ENCODE measurements around the gene CENPB.
A peak's percentile ranks its signal among the peaks of the same experiment; 100 is the strongest.

CENPB gene

DNA sequence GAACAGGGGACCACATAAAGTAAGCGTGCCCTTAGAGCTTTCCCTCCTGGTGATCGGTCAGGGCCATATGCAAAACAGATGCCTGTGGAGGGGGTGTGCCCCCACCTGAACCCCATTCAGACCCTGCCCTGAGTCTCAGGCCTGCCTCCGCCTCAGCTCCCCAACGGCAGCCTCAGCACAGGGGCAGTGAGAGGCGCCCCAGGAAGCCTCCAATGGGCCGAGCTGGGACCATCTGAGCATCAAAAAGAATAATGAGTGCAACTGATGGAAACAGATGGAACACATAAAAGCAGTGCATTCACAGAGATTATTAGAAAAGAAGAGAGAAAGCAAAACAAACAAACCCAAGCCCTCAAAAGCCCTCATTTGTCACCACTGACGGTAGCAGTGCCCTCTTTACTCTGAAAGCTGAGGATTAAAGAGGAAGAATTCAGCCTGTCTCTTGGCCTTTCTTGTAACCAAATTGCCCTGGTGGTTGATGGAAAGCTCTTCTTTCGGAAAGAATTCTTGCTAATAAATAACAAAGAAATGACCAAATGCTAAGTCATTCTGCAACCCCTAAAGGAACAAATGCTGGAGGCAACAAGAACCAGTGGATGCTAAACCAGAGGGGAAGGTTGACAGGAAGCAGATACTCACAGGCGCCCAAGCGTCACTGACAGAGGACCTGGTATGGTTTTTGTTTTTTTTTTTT lies 25.7 kb downstream of the CENPB start:
- Histone ChIP-seq H3K14ac (ENCODE audit: low read length) (no peak overlapping the region), H3K4me2 (ENCODE audit: low read length) (no peak overlapping the region), H3K18ac (ENCODE audit: low read length) (no peak overlapping the region), H3K79me2 (ENCODE audit: control insufficient read depth, insufficient read depth, low read length, poor library complexity) (no peaks in the 10 kb centered on the region), H3K4ac (ENCODE audit: low read depth, low read length) (no peak overlapping the region), H3K23ac (ENCODE audit: low read length) (no peak overlapping the region), H2BK120ac (ENCODE audit: insufficient read depth, low read length, poor library complexity) (no peak overlapping the region), H3K27ac (ENCODE audit: low read depth, low read length) (peak overlapping the region; percentile 7), H3K27me3 (ENCODE audit: insufficient read depth, low read length) (no peaks in the 10 kb centered on the region), H2BK5ac (ENCODE audit: low read depth, low read length, poor library complexity) (no peak overlapping the region), H3K9me3 (ENCODE audit: insufficient read depth, low read depth, low read length) (no peaks in the 10 kb centered on the region), H3K4me1 (ENCODE audit: control insufficient read depth in 1 of 2, insufficient read depth in 2 of 2, low read length in 2 of 2) (peaks cover 0 to 3% of the 10 kb centered on the region in 2 experiments), H4K8ac (ENCODE audit: low read depth, low read length) (no peak overlapping the region), H4K12ac (ENCODE audit: low read depth, low read length) (no peak overlapping the region), H2AK5ac (ENCODE audit: low read length) (no peak overlapping the region), H2BK12ac (ENCODE audit: low read length) (no peak overlapping the region), H2AFZ (ENCODE audit: insufficient read depth, low read length, poor library complexity) (no peak overlapping the region), H3K9ac (ENCODE audit: low read length) (no peak overlapping the region), H3K36me3 (ENCODE audit: control insufficient read depth in 1 of 2, insufficient read depth in 2 of 2, low read length in 2 of 2) (peaks cover 4% of the 10 kb centered on the region in 2 experiments), H3K79me1 (ENCODE audit: low read length) (no peaks in the 10 kb centered on the region), H3K4me3 (ENCODE audit: low read depth, low read length) (no peak overlapping the region), H4K91ac (ENCODE audit: low read depth, low read length) (no peak overlapping the region)
- no CpG with 5 or more reads among the region's 10 CpGs for WGBS (ENCODE audit: extremely low coverage, insufficient coverage, insufficient read length)
- no peak for DNase-seq

DNA sequence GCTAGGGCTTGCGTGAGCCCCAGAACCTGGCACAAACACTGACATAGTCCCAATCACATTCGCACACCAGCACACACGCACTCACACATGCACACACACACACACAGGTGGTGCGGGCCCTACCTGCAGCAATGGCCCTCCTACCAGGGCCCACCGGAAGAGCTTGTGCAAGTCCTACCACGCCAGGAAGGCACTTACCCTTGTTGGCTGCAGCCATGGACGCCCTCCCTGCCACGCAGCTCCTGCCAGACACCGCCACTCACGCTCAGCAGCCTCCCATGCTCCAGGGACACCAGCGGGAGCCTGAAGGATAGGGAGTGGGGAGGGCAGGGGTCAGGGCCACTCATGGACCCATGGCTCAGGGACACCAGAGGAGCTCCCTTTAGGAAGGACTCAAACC lies 26.7 kb downstream of the CENPB start:
- no peak overlapping the region for H2BK12ac ChIP-seq (ENCODE audit: low read length)
- WGBS (ENCODE audit: extremely low coverage, insufficient coverage, insufficient read length): no CpG with 5 or more reads among the region's 11 CpGs
- H3K4me1 ChIP-seq (ENCODE audit: control insufficient read depth in 1 of 2, insufficient read depth in 2 of 2, low read length in 2 of 2): peaks cover 0 to 3% of the 10 kb centered on the region in 2 experiments
- H3K36me3 ChIP-seq (ENCODE audit: control insufficient read depth in 1 of 2, insufficient read depth in 2 of 2, low read length in 2 of 2): peaks cover 4% of the 10 kb centered on the region in 2 experiments
- H4K8ac ChIP-seq (ENCODE audit: low read depth, low read length): no peak overlapping the region
- no peak overlapping the region for H2AFZ ChIP-seq (ENCODE audit: insufficient read depth, low read length, poor library complexity)
- no peak overlapping the region for H3K27ac ChIP-seq (ENCODE audit: low read depth, low read length)
- H3K18ac ChIP-seq (ENCODE audit: low read length): no peak overlapping the region
- H4K12ac ChIP-seq (ENCODE audit: low read depth, low read length): no peak overlapping the region
- H3K9me3 ChIP-seq (ENCODE audit: insufficient read depth, low read depth, low read length): no peaks in the 10 kb centered on the region
- no peaks in the 10 kb centered on the region for H3K79me2 ChIP-seq (ENCODE audit: control insufficient read depth, insufficient read depth, low read length, poor library complexity)
- no peak overlapping the region for H3K23ac ChIP-seq (ENCODE audit: low read length)
- no peak overlapping the region for H3K4me2 ChIP-seq (ENCODE audit: low read length)
- H2BK5ac ChIP-seq (ENCODE audit: low read depth, low read length, poor library complexity): no peak overlapping the region
- H3K14ac ChIP-seq (ENCODE audit: low read length): no peak overlapping the region
- H3K79me1 ChIP-seq (ENCODE audit: low read length): no peaks in the 10 kb centered on the region
- H3K4me3 ChIP-seq (ENCODE audit: low read depth, low read length): no peak overlapping the region
- H3K27me3 ChIP-seq (ENCODE audit: insufficient read depth, low read length): no peaks in the 10 kb centered on the region
- no peak overlapping the region for H2AK5ac ChIP-seq (ENCODE audit: low read length)
- no peak overlapping the region for H2BK120ac ChIP-seq (ENCODE audit: insufficient read depth, low read length, poor library complexity)
- H3K4ac ChIP-seq (ENCODE audit: low read depth, low read length): no peak overlapping the region
- DNase-seq: no peak
- no peak overlapping the region for H4K91ac ChIP-seq (ENCODE audit: low read depth, low read length)
- no peak overlapping the region for H3K9ac ChIP-seq (ENCODE audit: low read length)

- no CpG with 5 or more reads among the region's 11 CpGs for WGBS (ENCODE audit: extremely low coverage, insufficient coverage, insufficient read length)
- no peak overlapping the region for H3K4me2 ChIP-seq (ENCODE audit: low read length)
- H2BK12ac ChIP-seq (ENCODE audit: low read length): no peak overlapping the region
Observed at GRCh38 chr20:3759316-3759823, 27.2 kb downstream of the CENPB start.

GRCh38 chr20:3758566-3758965 lies 28.0 kb downstream of the CENPB start:
- Histone ChIP-seq H2AK5ac (ENCODE audit: low read length) (no peak overlapping the region), H3K9me3 (ENCODE audit: insufficient read depth, low read depth, low read length) (no peaks in the 10 kb centered on the region), H2AFZ (ENCODE audit: insufficient read depth, low read length, poor library complexity) (no peak overlapping the region), H3K4me1 (ENCODE audit: control insufficient read depth in 1 of 2, insufficient read depth in 2 of 2, low read length in 2 of 2) (peaks cover 0 to 3% of the 10 kb centered on the region in 2 experiments), H3K27me3 (ENCODE audit: insufficient read depth, low read length) (no peaks in the 10 kb centered on the region), H3K23ac (ENCODE audit: low read length) (no peak overlapping the region), H4K12ac (ENCODE audit: low read depth, low read length) (no peak overlapping the region), H2BK5ac (ENCODE audit: low read depth, low read length, poor library complexity) (no peak overlapping the region), H3K18ac (ENCODE audit: low read length) (no peak overlapping the region), H3K79me2 (ENCODE audit: control insufficient read depth, insufficient read depth, low read length, poor library complexity) (no peaks in the 10 kb centered on the region), H4K8ac (ENCODE audit: low read depth, low read length) (no peak overlapping the region), H3K4me3 (ENCODE audit: low read depth, low read length) (no peak overlapping the region), H3K4ac (ENCODE audit: low read depth, low read length) (no peak overlapping the region), H3K79me1 (ENCODE audit: low read length) (no peaks in the 10 kb centered on the region), H2BK12ac (ENCODE audit: low read length) (no peak overlapping the region), H3K9ac (ENCODE audit: low read length) (no peak overlapping the region), H3K27ac (ENCODE audit: low read depth, low read length) (no peak overlapping the region), H2BK120ac (ENCODE audit: insufficient read depth, low read length, poor library complexity) (no peak overlapping the region), H3K36me3 (ENCODE audit: control insufficient read depth in 1 of 2, insufficient read depth in 2 of 2, low read length in 2 of 2) (peaks cover 4% of the 10 kb centered on the region in 2 experiments), H3K14ac (ENCODE audit: low read length) (no peak overlapping the region), H3K4me2 (ENCODE audit: low read length) (no peak overlapping the region), H4K91ac (ENCODE audit: low read depth, low read length) (no peak overlapping the region)
- WGBS (ENCODE audit: extremely low coverage, insufficient coverage, insufficient read length): no CpG with 5 or more reads among the region's 11 CpGs
- no peak for DNase-seq

More at GRCh38 chr20:3759316-3759823, 27.2 kb downstream of the CENPB start:
- no peaks in the 10 kb centered on the region for H3K79me2 ChIP-seq (ENCODE audit: control insufficient read depth, insufficient read depth, low read length, poor library complexity)
- H2AFZ ChIP-seq (ENCODE audit: insufficient read depth, low read length, poor library complexity): no peak overlapping the region
- H3K27me3 ChIP-seq (ENCODE audit: insufficient read depth, low read length): no peaks in the 10 kb centered on the region
- no peak overlapping the region for H4K8ac ChIP-seq (ENCODE audit: low read depth, low read length)
- H3K9ac ChIP-seq (ENCODE audit: low read length): no peak overlapping the region
- H3K4me1 ChIP-seq (ENCODE audit: control insufficient read depth in 1 of 2, insufficient read depth in 2 of 2, low read length in 2 of 2): peaks cover 0 to 3% of the 10 kb centered on the region in 2 experiments
- no peak overlapping the region for H3K23ac ChIP-seq (ENCODE audit: low read length)
- H3K18ac ChIP-seq (ENCODE audit: low read length): no peak overlapping the region
- no peak overlapping the region for H2BK5ac ChIP-seq (ENCODE audit: low read depth, low read length, poor library complexity)
- H3K14ac ChIP-seq (ENCODE audit: low read length): no peak overlapping the region
- no peak overlapping the region for H3K4me3 ChIP-seq (ENCODE audit: low read depth, low read length)
- peaks cover 4% of the 10 kb centered on the region in 2 experiments for H3K36me3 ChIP-seq (ENCODE audit: control insufficient read depth in 1 of 2, insufficient read depth in 2 of 2, low read length in 2 of 2)
- no peak overlapping the region for H2BK120ac ChIP-seq (ENCODE audit: insufficient read depth, low read length, poor library complexity)
- H2AK5ac ChIP-seq (ENCODE audit: low read length): no peak overlapping the region
- no peak overlapping the region for H3K4ac ChIP-seq (ENCODE audit: low read depth, low read length)
- no peaks in the 10 kb centered on the region for H3K79me1 ChIP-seq (ENCODE audit: low read length)
- DNase-seq: no peak
- no peak overlapping the region for H4K12ac ChIP-seq (ENCODE audit: low read depth, low read length)
- H4K91ac ChIP-seq (ENCODE audit: low read depth, low read length): no peak overlapping the region
- no peak overlapping the region for H3K27ac ChIP-seq (ENCODE audit: low read depth, low read length)
- no peaks in the 10 kb centered on the region for H3K9me3 ChIP-seq (ENCODE audit: insufficient read depth, low read depth, low read length)

All from trophoblast cell (in vitro differentiated cells and primary cell).